SK-N-SH (cell line): ENCODE results near the gene SFXN4. TPM values are rescaled to one million over a fixed set of nuclear protein-coding genes. Genes with fewer than 3 reads are reported as not detected.

Experiments
- CTCF ChIA-PET: fragments of 300-600, 350-600 bp; formaldehyde crosslinking; extraction: SDS; loops from one replicate; lab custom pipeline; 2021; lab: Yijun Ruan, JAX
- POLR2A ChIA-PET: fragments of 350-600 bp; sonication (Branson Sonifier 250); formaldehyde crosslinking; extraction: SDS; loops from one replicate; lab custom pipeline; 2020; ENCODE audit warnings: antibody characterized with exemption, inconsistent platforms; lab: Yijun Ruan, JAX
- DNase-seq: peaks from one replicate; pipeline ENCODE4 v3.0.0; 2012
- H2AFZ ChIP-seq: fragments of 200-600 bp; sonication (generic); 2 replicates; pipeline ENCODE4 v1.8.1; 2016; ENCODE audit warnings: antibody characterized with exemption, mild to moderate bottlenecking, low read depth
- H3F3A ChIP-seq: fragments of 200-600 bp; sonication (generic); replicated peaks from 2 replicates; pipeline ENCODE3; 2016; ENCODE audit warnings: antibody characterized with exemption, mild to moderate bottlenecking; ENCODE audit not compliant: insufficient read depth
- H3K27ac ChIP-seq, 2 experiments: fragments of 200-500 bp in 1 of 2; fragments of 200-600 bp in 1 of 2; sonication (Bioruptor generic) in 1 of 2; sonication (generic), shearing (Covaris generic) in 1 of 2; 2 replicates each; pipeline versions ENCODE4 v1.5.1 to v1.6.1; 2014 to 2016; ENCODE audit warnings: low read depth in 2 of 2, inconsistent platforms in 1 of 2, low read length in 1 of 2, mild to moderate bottlenecking in 1 of 2, mixed read lengths in 1 of 2
- H3K27me3 ChIP-seq: fragments of 200-600 bp; sonication (generic), shearing (Covaris generic); 2 replicates; pipeline ENCODE4 v1.6.1; 2016; ENCODE audit warnings: mixed run types; ENCODE audit not compliant: insufficient read depth
- H3K36me3 ChIP-seq, 2 experiments: fragments of 200-500 bp in 1 of 2; fragments of 200-600 bp in 1 of 2; sonication (Bioruptor generic) in 1 of 2; sonication (generic) in 1 of 2; replicated peaks in 1 of 2; 2 replicates each; pipeline versions ENCODE3 to v1.5.1; 2014 to 2016; ENCODE audit warnings: low read length in 1 of 2, mild to moderate bottlenecking in 1 of 2; ENCODE audit not compliant: insufficient read depth in 2 of 2, control insufficient read depth in 1 of 2
- H3K4me1 ChIP-seq, 2 experiments: fragments of 200-500 bp in 1 of 2; fragments of 200-600 bp in 1 of 2; sonication (Bioruptor generic) in 1 of 2; sonication (generic), shearing (Covaris generic) in 1 of 2; 2 replicates each; pipeline versions ENCODE4 v1.5.1 to v1.6.1; 2014 to 2016; ENCODE audit warnings: low read depth in 1 of 2, low read length in 1 of 2, mixed run types in 1 of 2; ENCODE audit not compliant: insufficient read depth in 2 of 2, control insufficient read depth in 1 of 2
- H3K4me2 ChIP-seq: fragments of 200-600 bp; sonication (generic), shearing (Covaris generic); 2 replicates; pipeline ENCODE4 v1.6.1; 2017; ENCODE audit warnings: mixed run types
- H3K4me3 ChIP-seq, 2 experiments: fragments of 200-500 bp in 1 of 2; fragments of 200-600 bp in 1 of 2; sonication (Bioruptor generic) in 1 of 2; sonication (generic), shearing (Covaris generic) in 1 of 2; 2 replicates each; pipeline versions ENCODE4 v1.5.1 to v1.8.1; 2014 to 2016; ENCODE audit warnings: low read depth in 2 of 2, inconsistent platforms in 1 of 2, low read length in 1 of 2, mild to moderate bottlenecking in 1 of 2, mixed read lengths in 1 of 2, moderate library complexity in 1 of 2
- H3K79me2 ChIP-seq: fragments of 200-600 bp; sonication (generic); 2 replicates; pipeline ENCODE4 v1.8.1; 2017; ENCODE audit warnings: mild to moderate bottlenecking; ENCODE audit not compliant: insufficient read depth
- H3K9ac ChIP-seq: fragments of 200-600 bp; sonication (generic); 2 replicates; pipeline ENCODE4 v1.6.1; 2017; ENCODE audit warnings: mixed run types
- H3K9me2 ChIP-seq: fragments of 200-600 bp; sonication (generic); 2 replicates; pipeline ENCODE4 v1.6.1; 2017; ENCODE audit warnings: mixed run types
- H3K9me3 ChIP-seq: fragments of 200-600 bp; sonication (generic); 2 replicates; pipeline ENCODE4 v1.6.1; 2017; ENCODE audit warnings: mixed run types, mild to moderate bottlenecking, moderate library complexity
- H4K20me1 ChIP-seq: fragments of 200-600 bp; sonication (generic); 2 replicates; pipeline ENCODE4 v1.6.1; 2017; ENCODE audit warnings: mild to moderate bottlenecking, mixed run types; ENCODE audit not compliant: insufficient read depth
- ELF1 ChIP-seq: IDR thresholded peaks from 2 replicates; pipeline ENCODE4 v1.4.0; 2012
- EP300 ChIP-seq, 2 experiments: IDR thresholded peaks; 2 replicates each; pipeline versions ENCODE4 v1.4.0 to v1.6.1; 2012; ENCODE audit warnings: borderline replicate concordance in 1 of 2, low read depth in 1 of 2, low read length in 1 of 2
- FOXM1 ChIP-seq: IDR thresholded peaks from 2 replicates; pipeline ENCODE4 v1.4.0; 2012; ENCODE audit warnings: low read depth, mild to moderate bottlenecking
- GABPA ChIP-seq: IDR thresholded peaks from 2 replicates; pipeline ENCODE4 v1.4.0; 2012; ENCODE audit warnings: low read depth, mild to moderate bottlenecking
- MEF2A ChIP-seq: IDR thresholded peaks from 2 replicates; pipeline ENCODE4 v1.4.0; 2012; ENCODE audit warnings: low read depth, borderline replicate concordance
- MXI1 ChIP-seq: IDR thresholded peaks from 2 replicates; pipeline ENCODE4 v1.6.1; 2012; ENCODE audit warnings: mild to moderate bottlenecking, low read depth, low read length, improper control_type of control experiment
- NFIC ChIP-seq: IDR thresholded peaks from 2 replicates; pipeline ENCODE4 v1.4.0; 2012; ENCODE audit warnings: borderline replicate concordance
- POLR2AphosphoS5 ChIP-seq: IDR thresholded peaks from 2 replicates; pipeline ENCODE4 v1.6.1; 2012; ENCODE audit warnings: low read depth, low read length
- RAD21 ChIP-seq: IDR thresholded peaks from 2 replicates; pipeline ENCODE4 v1.6.1; 2012; ENCODE audit warnings: mild to moderate bottlenecking, low read length
- RFX5 ChIP-seq: IDR thresholded peaks from 2 replicates; pipeline ENCODE4 v1.6.1; 2012; ENCODE audit warnings: mild to moderate bottlenecking, improper control_type of control experiment, low read length
- SMC3 ChIP-seq: IDR thresholded peaks from 2 replicates; pipeline ENCODE4 v1.6.1; 2012; ENCODE audit warnings: low read depth, low read length, improper control_type of control experiment
- TEAD4 ChIP-seq: IDR thresholded peaks from 2 replicates; pipeline ENCODE4 v1.4.0; 2012; ENCODE audit warnings: mild to moderate bottlenecking, borderline replicate concordance; ENCODE audit not compliant: insufficient read depth
- WGBS: methylation state at CpG from one replicate; pipeline ENCODE4 v1.1.6; 2017; ENCODE audit warnings: low lambda C conversion rate; 5-methylcytosine and 5-hydroxymethylcytosine counted together
- polyA plus RNA-seq, 3 experiments: library from polyadenylated mRNA; depleted of rRNA; stranded (reverse); fragments of >200 nt; gene quantifications; 2 replicates each; pipeline ENCODE4 v1.2.3, GENCODE V29; 2012
- TF ChIP-seq, protein P1 (sequence below): IDR thresholded peaks from 2 replicates; pipeline ENCODE4; 2012
- TF ChIP-seq, protein P2 (sequence below): IDR thresholded peaks from 2 replicates; pipeline ENCODE4 v1.4.0; 2012; ENCODE audit warnings: low read depth, borderline replicate concordance
- TF ChIP-seq, protein P3 (sequence below): fragments of 150-350 bp; IDR thresholded peaks from 2 replicates; pipeline ENCODE4 v1.6.1; 2017; ENCODE audit warnings: antibody characterized with exemption, low read length, low read depth, borderline replicate concordance

SFXN4 gene
- polyA plus RNA-seq, 1 of the 3 experiments (the other 2 are of a cell fraction) = 24.2 TPM

DNA sequence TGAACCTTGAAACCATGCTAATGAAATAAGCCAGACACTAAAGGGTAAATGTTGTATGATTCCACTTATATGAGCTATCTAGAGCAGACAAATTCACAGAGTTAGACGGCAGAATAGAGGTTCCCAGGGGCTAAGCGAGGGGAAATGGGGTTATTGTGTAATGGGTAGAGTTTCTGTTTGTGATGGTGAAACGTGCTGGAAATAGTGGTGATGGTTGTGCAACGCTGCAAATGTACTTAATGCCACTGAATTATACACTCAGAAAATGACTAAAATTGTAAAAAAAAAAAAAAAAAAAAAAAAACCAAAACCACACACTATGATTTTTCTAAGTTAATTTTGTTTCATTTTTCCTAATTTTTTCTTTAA lies 30.0 kb downstream of the SFXN4 start:
- Histone ChIP-seq H3K9ac (no peak overlapping the region), H3K4me2 (no peak overlapping the region), H4K20me1 (no peaks in the 10 kb centered on the region), H3K36me3 (peaks cover 29 to 35% of the 10 kb centered on the region in 2 experiments), H3K9me2 (no peaks in the 10 kb centered on the region), H3K27ac (no peak overlapping the region), H3K79me2 (no peaks in the 10 kb centered on the region; the same call in 1 of the 2 replicates), H3K4me1 (peaks cover 0 to 8% of the 10 kb centered on the region in 2 experiments; a peak in 1 of 4 replicates), H2AFZ (no peak overlapping the region), H3K27me3 (no peaks in the 10 kb centered on the region), H3K9me3 (no peaks in the 10 kb centered on the region), H3K4me3 (no peak overlapping the region), H3F3A (peaks cover 13% of the 10 kb centered on the region)
- WGBS = 85% methylated on average over 3 of the region's 4 CpGs
- CTCF ChIA-PET = no interaction called here
- POLR2A ChIA-PET = interaction anchor here (0.6 kb wide), 1 partner anchor 18 kb away, joined by 3 read pairs; no protein-coding TSS in a partner anchor
- DNase-seq = no peak
- no peak for TF ChIP-seq POLR2AphosphoS5
- TF ChIP-seq, protein P1, sequence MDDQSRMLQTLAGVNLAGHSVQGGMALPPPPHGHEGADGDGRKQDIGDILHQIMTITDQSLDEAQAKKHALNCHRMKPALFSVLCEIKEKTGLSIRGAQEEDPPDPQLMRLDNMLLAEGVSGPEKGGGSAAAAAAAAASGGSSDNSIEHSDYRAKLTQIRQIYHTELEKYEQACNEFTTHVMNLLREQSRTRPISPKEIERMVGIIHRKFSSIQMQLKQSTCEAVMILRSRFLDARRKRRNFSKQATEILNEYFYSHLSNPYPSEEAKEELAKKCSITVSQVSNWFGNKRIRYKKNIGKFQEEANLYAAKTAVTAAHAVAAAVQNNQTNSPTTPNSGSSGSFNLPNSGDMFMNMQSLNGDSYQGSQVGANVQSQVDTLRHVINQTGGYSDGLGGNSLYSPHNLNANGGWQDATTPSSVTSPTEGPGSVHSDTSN = no peak
- TF ChIP-seq ELF1 = no peak
- TF ChIP-seq MEF2A = no peak
- TF ChIP-seq EP300 (IDR thresholded peaks at IDR 0.05; ENCODE audit: borderline replicate concordance in 1 of 2, low read depth in 1 of 2, low read length in 1 of 2) = no peak
- TF ChIP-seq FOXM1 = no peak

DNA sequence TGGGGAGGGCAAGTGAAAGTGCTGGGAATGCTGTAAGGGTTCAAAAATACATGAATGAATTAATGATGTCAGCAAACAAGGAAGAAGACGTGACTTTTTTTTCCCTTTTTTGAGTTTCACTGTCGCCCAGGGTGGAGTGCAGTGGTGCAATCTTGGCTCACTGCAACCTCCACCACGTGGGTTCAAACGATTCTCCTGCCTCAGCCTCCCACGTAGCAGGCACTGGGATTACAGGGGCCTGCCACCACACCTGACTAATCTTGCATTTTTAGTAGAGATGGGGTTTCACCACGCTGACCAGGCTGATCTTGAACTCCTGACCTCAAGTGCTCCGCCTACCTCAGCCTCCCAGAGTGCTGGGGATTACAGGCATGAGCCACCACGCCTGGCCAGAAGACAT lies 31.6 kb downstream of the SFXN4 start:
- no peak for DNase-seq
- Histone ChIP-seq H3F3A (peaks cover 13% of the 10 kb centered on the region), H3K4me3 (no peak overlapping the region), H3K27me3 (no peaks in the 10 kb centered on the region), H3K9me2 (no peaks in the 10 kb centered on the region), H3K79me2 (no peaks in the 10 kb centered on the region; the same call in 1 of the 2 replicates), H3K36me3 (peaks cover 39 to 51% of the 10 kb centered on the region in 2 experiments), H4K20me1 (no peaks in the 10 kb centered on the region), H3K27ac (no peak overlapping the region)
- WGBS = 94% methylated on average over 8 of the region's 8 CpGs
- CTCF ChIA-PET = no interaction called here
- TF ChIP-seq RAD21 = no peak
- TF ChIP-seq NFIC = no peak
- TF ChIP-seq, protein P2, sequence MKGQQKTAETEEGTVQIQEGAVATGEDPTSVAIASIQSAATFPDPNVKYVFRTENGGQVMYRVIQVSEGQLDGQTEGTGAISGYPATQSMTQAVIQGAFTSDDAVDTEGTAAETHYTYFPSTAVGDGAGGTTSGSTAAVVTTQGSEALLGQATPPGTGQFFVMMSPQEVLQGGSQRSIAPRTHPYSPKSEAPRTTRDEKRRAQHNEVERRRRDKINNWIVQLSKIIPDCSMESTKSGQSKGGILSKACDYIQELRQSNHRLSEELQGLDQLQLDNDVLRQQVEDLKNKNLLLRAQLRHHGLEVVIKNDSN = no peak
- TF ChIP-seq TEAD4 = no peak
- TF ChIP-seq, protein P3, sequence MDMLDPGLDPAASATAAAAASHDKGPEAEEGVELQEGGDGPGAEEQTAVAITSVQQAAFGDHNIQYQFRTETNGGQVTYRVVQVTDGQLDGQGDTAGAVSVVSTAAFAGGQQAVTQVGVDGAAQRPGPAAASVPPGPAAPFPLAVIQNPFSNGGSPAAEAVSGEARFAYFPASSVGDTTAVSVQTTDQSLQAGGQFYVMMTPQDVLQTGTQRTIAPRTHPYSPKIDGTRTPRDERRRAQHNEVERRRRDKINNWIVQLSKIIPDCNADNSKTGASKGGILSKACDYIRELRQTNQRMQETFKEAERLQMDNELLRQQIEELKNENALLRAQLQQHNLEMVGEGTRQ = no peak
- TF ChIP-seq EP300 (IDR thresholded peaks at IDR 0.05; ENCODE audit: borderline replicate concordance in 1 of 2, low read depth in 1 of 2, low read length in 1 of 2) = no peak
- TF ChIP-seq SMC3 = no peak
- no peak for TF ChIP-seq ELF1
- no peak for TF ChIP-seq FOXM1
- no peak for TF ChIP-seq GABPA
- TF ChIP-seq MXI1 = no peak
- TF ChIP-seq RFX5 = no peak
- TF ChIP-seq, all 33 proteins: peak for 0
- no peak overlapping the region for H3K4me2 ChIP-seq
- H3K9ac ChIP-seq = no peak overlapping the region
- H3K9me3 ChIP-seq = no peaks in the 10 kb centered on the region
- no peak overlapping the region for H2AFZ ChIP-seq
- POLR2A ChIA-PET = no interaction called here
- H3K4me1 ChIP-seq = peaks cover 0 to 8% of the 10 kb centered on the region in 2 experiments; a peak in 1 of 4 replicates
